Endothelial cell of umbilical vein (primary cell): ENCODE measurements around the gene ATP13A3. TPM values are rescaled to one million over a fixed set of nuclear protein-coding genes. Genes with fewer than 3 reads are reported as not detected.

Experiments used
- BruUV-seq: library from RNA; stranded (reverse); fragments of 400-500 nt; replicated peaks from 2 replicates; lab custom pipeline; 2021; lab: Mats Ljungman, UMichigan
- CTCF ChIA-PET: fragments of 300-600, 350-600 bp; sonication (Branson Sonifier 250); formaldehyde crosslinking; loops from one replicate; lab custom pipeline; 2021; ENCODE audit warnings: antibody characterized with exemption, inconsistent platforms; lab: Charles Lee
- POLR2A ChIA-PET: fragments of 300-600, 350-600 bp; sonication (Branson Sonifier 250); formaldehyde crosslinking; loops from one replicate; lab custom pipeline; 2021; ENCODE audit warnings: antibody characterized with exemption, inconsistent platforms; lab: Charles Lee
- DNase-seq: peaks from one replicate; pipeline ENCODE4 v3.0.0-alpha.2; 2011; ENCODE audit warnings: low read depth, low spot score
- FAIRE-seq: peaks from 2 replicates; lab custom pipeline; 2011; peaks lifted over from hg19 to GRCh38; lab: Jason Lieb, UNC
- H2AFZ ChIP-seq: 2 replicates; pipeline ENCODE4 v1.6.0; 2012; ENCODE audit warnings: low read depth, low read length, control low read depth, inconsistent platforms
- H3K27ac ChIP-seq: 2 replicates; pipeline ENCODE4 v1.5.1; 2011; ENCODE audit warnings: low read depth, mild to moderate bottlenecking, control low read depth, low read length, moderate library complexity; ENCODE audit not compliant: insufficient read depth
- H3K27me3 ChIP-seq, 2 experiments: 2 replicates each; pipeline versions ENCODE4 v1.6.0 to v1.6.1; 2011; ENCODE audit warnings: low read length in 2 of 2, mixed read lengths in 1 of 2; ENCODE audit not compliant: control insufficient read depth in 2 of 2, insufficient read depth in 2 of 2
- H3K36me3 ChIP-seq, 2 experiments: 2 replicates in 1 of 2; 3 replicates in 1 of 2; pipeline ENCODE4 v1.5.1; 2011; ENCODE audit warnings: low read length in 2 of 2, mild to moderate bottlenecking in 1 of 2, moderate library complexity in 1 of 2; ENCODE audit not compliant: control insufficient read depth in 2 of 2, insufficient read depth in 2 of 2; ENCODE audit errors: extremely low read depth in 1 of 2
- H3K4me1 ChIP-seq: 3 replicates; pipeline ENCODE4 v1.5.1; 2011; ENCODE audit warnings: mild to moderate bottlenecking, low read length; ENCODE audit not compliant: control insufficient read depth, insufficient read depth; ENCODE audit errors: extremely low read depth
- H3K4me2 ChIP-seq: 2 replicates; pipeline ENCODE4 v1.6.1; 2011; ENCODE audit warnings: low read length, control low read depth, mixed read lengths; ENCODE audit not compliant: insufficient read depth
- H3K4me3 ChIP-seq, 3 experiments: fragments of 200-600 bp in 1 of 3; sonication (generic), shearing (Covaris generic) in 1 of 3; replicated peaks in 1 of 3; 2 replicates each; pipeline ENCODE4 v1.5.1; 2011 to 2016; ENCODE audit warnings: control low read depth in 3 of 3, low read length in 3 of 3, mild to moderate bottlenecking in 2 of 3, inconsistent platforms in 1 of 3, low read depth in 1 of 3, moderate library complexity in 1 of 3; ENCODE audit not compliant: insufficient read depth in 1 of 3
- H3K79me2 ChIP-seq: 2 replicates; pipeline ENCODE4 v1.6.0; 2012; ENCODE audit warnings: low read length, inconsistent platforms; ENCODE audit not compliant: control insufficient read depth, insufficient read depth
- H3K9ac ChIP-seq: replicated peaks from 2 replicates; pipeline ENCODE3; 2011; ENCODE audit warnings: low read length, control low read depth; ENCODE audit not compliant: insufficient read depth; ENCODE audit errors: extremely low read depth
- H3K9me1 ChIP-seq: replicated peaks from 3 replicates; pipeline ENCODE4 v1.6.0; 2011; ENCODE audit warnings: mild to moderate bottlenecking, low read length; ENCODE audit not compliant: control insufficient read depth, insufficient read depth; ENCODE audit errors: extremely low read depth
- H3K9me3 ChIP-seq: replicated peaks from 2 replicates; pipeline ENCODE4 v1.5.1; 2012; ENCODE audit warnings: low read length, inconsistent platforms; ENCODE audit not compliant: control insufficient read depth, insufficient read depth
- H4K20me1 ChIP-seq: replicated peaks from 2 replicates; pipeline ENCODE3; 2011; ENCODE audit warnings: mild to moderate bottlenecking, low read length; ENCODE audit not compliant: control insufficient read depth, insufficient read depth; ENCODE audit errors: extremely low read depth
- CTCF ChIP-seq, 2 donors: IDR thresholded peaks; 1 replicate in 1 of 2; 2 replicates in 1 of 2; pipeline ENCODE4 v1.5.1; 2011; ENCODE audit warnings: low read length in 2 of 2, mild to moderate bottlenecking in 2 of 2, moderate library complexity in 2 of 2, control low read depth in 1 of 2, inconsistent platforms in 1 of 2, low read depth in 1 of 2; ENCODE audit not compliant: insufficient read depth in 1 of 2; ENCODE audit errors: extremely low read depth in 1 of 2
- EZH2 ChIP-seq: IDR thresholded peaks from 2 replicates; pipeline ENCODE4 v1.6.1; 2012; ENCODE audit warnings: borderline replicate concordance, low read depth, mild to moderate bottlenecking, moderate library complexity, low read length, inconsistent platforms; ENCODE audit not compliant: severe bottlenecking
- FOS ChIP-seq: IDR thresholded peaks from 2 replicates; pipeline ENCODE4 v1.6.1; 2011; ENCODE audit warnings: mild to moderate bottlenecking, low read length, moderate library complexity, borderline replicate concordance; ENCODE audit not compliant: insufficient read depth
- GATA2 ChIP-seq: IDR thresholded peaks from 2 replicates; pipeline ENCODE4 v1.7.0; 2011; ENCODE audit warnings: low read depth, mild to moderate bottlenecking, moderate library complexity, mixed read lengths, low read length; ENCODE audit not compliant: insufficient read length, insufficient read depth
- JUN ChIP-seq: IDR thresholded peaks from 2 replicates; pipeline ENCODE4 v1.6.1; 2011; ENCODE audit warnings: borderline replicate concordance, low read depth; ENCODE audit not compliant: insufficient read length, insufficient read depth
- MYC ChIP-seq: IDR thresholded peaks from one replicate; pipeline ENCODE4 v1.6.1; 2011; ENCODE audit warnings: mild to moderate bottlenecking, low read depth, low read length
- POLR2A ChIP-seq: IDR thresholded peaks from 2 replicates; pipeline ENCODE4 v1.6.1; 2012; ENCODE audit warnings: low read depth, mild to moderate bottlenecking, control low read depth, low read length
- POLR2AphosphoS5 ChIP-seq: IDR thresholded peaks from 2 replicates; pipeline ENCODE4 v1.6.1; 2012; ENCODE audit warnings: low read depth, mild to moderate bottlenecking, control low read depth, low read length, moderate library complexity; ENCODE audit not compliant: insufficient read depth
- dilution Hi-C: fragments of 300-500 bp; cut with MboI; formaldehyde crosslinking; loops from one replicate; pipeline ENCODE4 v1.15.0; 2019; ENCODE audit warnings: low sequenced_read_pairs; ENCODE audit not compliant: extremely low pct_ligation_motif_present
- intact Hi-C: fragments of 100-400 bp; cut with micrococcal nuclease; formaldehyde crosslinking; loops from one replicate; pipeline ENCODE4 v1.10.0; 2022
- polyA plus RNA-seq, 4 experiments: library from polyadenylated mRNA; depleted of rRNA in 3 of 4; stranded (reverse) in 3 of 4; unstranded in 1 of 4; fragments of >200 nt; gene quantifications; 2 replicates each; pipeline versions ENCODE4 v1.2.1 to v1.2.3, GENCODE V29; 2011 to 2012; ENCODE audit warnings: missing spikeins in 1 of 4
- total RNA-seq: library from RNA; stranded (reverse); gene quantifications from 2 replicates; pipeline ENCODE4 v1.2.3, GENCODE V29; 2021
- TF ChIP-seq, protein P1 (sequence below): IDR thresholded peaks from 2 replicates; pipeline ENCODE4 v1.6.1; 2011; ENCODE audit not compliant: insufficient read depth, insufficient read length

The ATP13A3 gene
- total and polyA plus RNA-seq, 2 donors (not counting 3 experiments of a cell fraction or from before 2014, with no cell fraction given): 12.0 to 59.0 TPM

DNA sequence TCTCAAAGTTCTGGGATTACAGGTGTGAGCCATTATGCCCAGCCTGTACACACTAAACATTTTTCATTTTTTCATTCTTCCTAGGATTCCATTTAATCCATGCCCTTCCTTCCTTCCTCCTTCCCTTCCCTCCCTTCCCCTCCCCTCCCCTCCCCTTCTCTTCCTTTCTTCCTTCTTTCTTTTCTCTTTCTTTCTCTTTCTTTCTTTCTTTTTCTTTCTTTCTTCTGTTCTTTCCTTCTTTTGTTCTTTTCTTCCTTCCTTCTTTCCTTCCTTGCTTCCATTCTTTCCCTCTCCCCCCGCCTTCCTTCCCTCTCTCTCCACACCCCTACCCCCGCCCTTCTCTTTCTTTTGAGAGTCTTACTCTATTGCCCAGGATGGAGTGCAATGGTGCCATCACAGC lies 40.9 kb upstream of the ATP13A3 start:
- H3K4me1 ChIP-seq: peaks cover 14% of the 10 kb centered on the region
- intact Hi-C loops: loop anchor here (1.0 to 2.0 kb wide), 5 partner anchors 10 to 58 kb away; partner anchors contain the start of gene ATP13A3
- no peaks in the 10 kb centered on the region for H3K27me3 ChIP-seq
- no peak overlapping the region for H3K4me2 ChIP-seq
- peak overlapping the region; percentile 93 for H3K27ac ChIP-seq
- dilution Hi-C loops: no loop called here
- no peak for TF ChIP-seq FOS
- TF ChIP-seq MYC: no peak
- no peak for TF ChIP-seq CTCF (IDR thresholded peaks at IDR 0.05; ENCODE audit: extremely low read depth in 1 of 2, insufficient read depth in 1 of 2, low read depth in 1 of 2, low read length in 2 of 2)
- no peak for TF ChIP-seq POLR2A
- no peak for TF ChIP-seq EZH2
- TF ChIP-seq POLR2AphosphoS5: no peak
- TF ChIP-seq JUN: no peak
- TF ChIP-seq GATA2: no peak
- TF ChIP-seq, protein P1, sequence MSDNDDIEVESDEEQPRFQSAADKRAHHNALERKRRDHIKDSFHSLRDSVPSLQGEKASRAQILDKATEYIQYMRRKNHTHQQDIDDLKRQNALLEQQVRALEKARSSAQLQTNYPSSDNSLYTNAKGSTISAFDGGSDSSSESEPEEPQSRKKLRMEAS: no peak
- H3K36me3 ChIP-seq: no peaks in the 10 kb centered on the region
- DNase-seq (no peak), FAIRE-seq (no peak)
- no TSS peak for BruUV-seq
- no peaks in the 10 kb centered on the region for H3K9me1 ChIP-seq
- no peaks in the 10 kb centered on the region for H3K9me3 ChIP-seq
- no peak overlapping the region for H2AFZ ChIP-seq
- no peak overlapping the region for H3K4me3 ChIP-seq
- no peaks in the 10 kb centered on the region for H4K20me1 ChIP-seq
- H3K9ac ChIP-seq: peak overlapping the region; percentile 74
- POLR2A ChIA-PET: interaction anchor here (0.6 to 0.9 kb wide), 3 partner anchors 41 to 67 kb away, joined by 3 to 7 read pairs (median 6); partner anchors contain the start of gene ATP13A3
- CTCF ChIA-PET: interaction anchor here (0.6 to 1.4 kb wide), 8 partner anchors 10 to 67 kb away, joined by 3 to 5 read pairs (median 4); no protein-coding TSS in a partner anchor
- no peaks in the 10 kb centered on the region for H3K79me2 ChIP-seq
